ENCODE results near the gene TBC1D16.

Gene TBC1D16

DNA sequence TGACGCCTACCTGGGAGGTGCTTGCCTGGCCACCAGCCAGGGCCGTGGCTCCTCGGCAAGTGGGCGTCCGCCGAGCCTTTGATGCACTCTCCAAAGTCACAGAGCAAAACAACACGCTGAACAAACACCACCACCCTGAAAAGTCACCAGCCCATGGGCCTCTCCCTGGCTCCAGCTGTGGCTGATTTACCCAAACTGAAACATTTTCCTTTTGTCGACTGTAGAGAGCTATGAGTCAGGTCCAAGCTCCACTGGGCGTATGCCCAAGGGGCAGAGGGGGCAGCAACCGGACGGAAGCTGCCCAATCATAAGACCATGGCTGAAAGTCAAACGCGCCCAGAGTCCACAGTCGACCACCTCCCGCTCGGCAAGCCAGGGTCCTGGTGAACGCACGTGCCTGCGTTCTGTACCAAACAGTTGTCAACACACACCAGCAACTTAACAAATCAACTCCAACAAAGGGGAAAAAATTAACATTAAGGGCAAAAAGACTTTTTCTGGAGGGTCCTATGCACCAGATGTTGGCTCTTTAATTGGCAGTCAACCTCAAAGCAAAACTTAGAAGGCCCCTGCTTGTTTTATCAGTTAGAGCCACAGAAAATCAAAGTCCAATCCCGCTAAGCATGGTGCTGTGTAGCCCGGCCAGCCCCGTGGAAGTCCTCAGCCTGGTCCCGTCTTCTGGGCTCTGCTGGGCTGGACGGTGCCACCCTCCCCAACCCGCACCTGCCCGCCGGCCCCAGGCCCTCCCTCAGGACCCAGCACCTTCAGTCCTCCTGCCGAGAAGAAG, 47.3 kb downstream of the TBC1D16 start:
- no peaks in the 10 kb centered on the region for H3K9me2 ChIP-seq (replicated peaks; ENCODE audit: low read depth, low read length)
- no peak overlapping the region for H3K9ac ChIP-seq (ENCODE audit: low read depth, low read length, poor library complexity, severe bottlenecking)
- H3K36me3 ChIP-seq (ENCODE audit: insufficient read depth, low read length), result no peaks in the 10 kb centered on the region
- H3K9me3 ChIP-seq (ENCODE audit: insufficient read depth, low read depth, low read length), result no peaks in the 10 kb centered on the region
- H3K79me2 ChIP-seq (ENCODE audit: insufficient read depth, low read length), result no peaks in the 10 kb centered on the region; the same call in 1 of the 2 replicates
- peaks cover 21% of the 10 kb centered on the region for H3K4me1 ChIP-seq (ENCODE audit: insufficient read depth, low read length, poor library complexity, severe bottlenecking)
- no peaks in the 10 kb centered on the region for H4K20me1 ChIP-seq (ENCODE audit: insufficient read depth, low read length, poor library complexity, severe bottlenecking)
- TF ChIP-seq EZH2phosphoT487 (IDR thresholded peaks at IDR 0.05; ENCODE audit: borderline replicate concordance), result no peak
- TF ChIP-seq, protein P1, sequence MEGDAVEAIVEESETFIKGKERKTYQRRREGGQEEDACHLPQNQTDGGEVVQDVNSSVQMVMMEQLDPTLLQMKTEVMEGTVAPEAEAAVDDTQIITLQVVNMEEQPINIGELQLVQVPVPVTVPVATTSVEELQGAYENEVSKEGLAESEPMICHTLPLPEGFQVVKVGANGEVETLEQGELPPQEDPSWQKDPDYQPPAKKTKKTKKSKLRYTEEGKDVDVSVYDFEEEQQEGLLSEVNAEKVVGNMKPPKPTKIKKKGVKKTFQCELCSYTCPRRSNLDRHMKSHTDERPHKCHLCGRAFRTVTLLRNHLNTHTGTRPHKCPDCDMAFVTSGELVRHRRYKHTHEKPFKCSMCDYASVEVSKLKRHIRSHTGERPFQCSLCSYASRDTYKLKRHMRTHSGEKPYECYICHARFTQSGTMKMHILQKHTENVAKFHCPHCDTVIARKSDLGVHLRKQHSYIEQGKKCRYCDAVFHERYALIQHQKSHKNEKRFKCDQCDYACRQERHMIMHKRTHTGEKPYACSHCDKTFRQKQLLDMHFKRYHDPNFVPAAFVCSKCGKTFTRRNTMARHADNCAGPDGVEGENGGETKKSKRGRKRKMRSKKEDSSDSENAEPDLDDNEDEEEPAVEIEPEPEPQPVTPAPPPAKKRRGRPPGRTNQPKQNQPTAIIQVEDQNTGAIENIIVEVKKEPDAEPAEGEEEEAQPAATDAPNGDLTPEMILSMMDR (conservative IDR thresholded peaks at IDR 0.05; ENCODE audit: low read length), result no peak
- H3K4me3 ChIP-seq (ENCODE audit: low read length, poor library complexity, severe bottlenecking), result no peak overlapping the region
- H3K27me3 ChIP-seq (ENCODE audit: insufficient read depth, low read length, poor library complexity, severe bottlenecking), result no peaks in the 10 kb centered on the region
- H3K4me2 ChIP-seq (ENCODE audit: low read depth, low read length, poor library complexity, severe bottlenecking), result no peak overlapping the region
- no peak overlapping the region for H2AFZ ChIP-seq (ENCODE audit: low read length)
- H3F3A ChIP-seq (ENCODE audit: low read depth), result no peaks in the 10 kb centered on the region

DNA sequence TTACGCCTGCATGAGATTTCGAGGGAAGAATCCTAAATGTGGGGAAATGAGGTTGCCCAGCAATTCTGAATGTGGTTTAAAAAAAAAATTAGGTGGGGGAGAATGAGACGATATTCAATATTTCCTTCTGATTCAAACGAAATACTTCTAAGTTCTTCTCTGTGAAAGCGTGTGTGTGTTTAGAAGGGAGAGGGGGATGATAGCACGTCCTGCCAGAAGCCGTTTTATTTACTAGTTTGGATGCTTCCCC, 47.8 kb downstream of the TBC1D16 start:
- Histone ChIP-seq H3K9me3 (ENCODE audit: insufficient read depth, low read depth, low read length) (no peaks in the 10 kb centered on the region), H3K9me2 (replicated peaks; ENCODE audit: low read depth, low read length) (no peaks in the 10 kb centered on the region), H2AFZ (ENCODE audit: low read length) (no peak overlapping the region), H3K36me3 (ENCODE audit: insufficient read depth, low read length) (no peaks in the 10 kb centered on the region), H3K9ac (ENCODE audit: low read depth, low read length, poor library complexity, severe bottlenecking) (no peak overlapping the region), H3K4me2 (ENCODE audit: low read depth, low read length, poor library complexity, severe bottlenecking) (no peak overlapping the region), H4K20me1 (ENCODE audit: insufficient read depth, low read length, poor library complexity, severe bottlenecking) (no peaks in the 10 kb centered on the region), H3K79me2 (ENCODE audit: insufficient read depth, low read length) (no peaks in the 10 kb centered on the region; the same call in 1 of the 2 replicates), H3K4me3 (ENCODE audit: low read length, poor library complexity, severe bottlenecking) (no peak overlapping the region), H3K27me3 (ENCODE audit: insufficient read depth, low read length, poor library complexity, severe bottlenecking) (no peaks in the 10 kb centered on the region), H3K4me1 (ENCODE audit: insufficient read depth, low read length, poor library complexity, severe bottlenecking) (peaks cover 16% of the 10 kb centered on the region), H3F3A (ENCODE audit: low read depth) (no peaks in the 10 kb centered on the region)
- TF ChIP-seq, protein P1 (conservative IDR thresholded peaks at IDR 0.05; ENCODE audit: low read length), result no peak
- TF ChIP-seq EZH2phosphoT487 (IDR thresholded peaks at IDR 0.05; ENCODE audit: borderline replicate concordance), result no peak

DNA sequence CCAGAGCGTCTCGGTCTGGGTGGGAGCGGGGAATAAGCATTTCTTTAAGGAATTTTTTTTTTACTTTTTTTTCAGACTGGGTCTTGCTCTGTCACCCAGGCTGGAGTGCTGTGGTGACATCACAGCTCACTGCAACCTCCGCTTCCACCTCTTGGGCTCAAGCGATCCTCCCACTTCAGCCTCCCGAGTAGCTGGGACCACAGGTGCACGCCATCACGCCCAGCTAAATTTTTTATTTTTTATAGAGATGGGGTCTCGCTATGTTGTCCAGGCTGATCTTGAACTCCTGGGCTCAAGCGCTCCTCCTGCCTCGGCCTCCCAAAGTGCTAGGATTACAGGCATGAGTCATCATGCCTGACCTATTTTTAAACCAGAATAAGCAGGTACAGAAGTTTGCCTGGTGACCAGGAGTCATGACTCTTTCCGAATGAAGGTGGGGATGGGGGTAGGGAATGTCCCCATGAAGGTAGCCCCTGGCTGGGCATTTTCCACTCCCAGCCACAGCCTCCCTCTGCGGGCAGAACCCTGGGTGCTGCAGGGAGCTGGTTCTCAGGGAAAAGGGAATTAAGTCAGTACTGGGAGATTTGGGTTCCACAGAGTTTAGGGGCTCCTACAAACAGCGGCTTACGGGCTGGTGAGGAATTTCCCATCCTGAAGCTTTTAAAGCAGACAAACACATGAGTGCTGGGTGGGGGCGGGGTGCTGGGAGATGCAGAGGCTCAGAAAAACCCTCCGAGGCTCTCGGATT, 48.3 kb downstream of the TBC1D16 start:
- Histone ChIP-seq H2AFZ (ENCODE audit: low read length) (no peak overlapping the region), H3K9me3 (ENCODE audit: insufficient read depth, low read depth, low read length) (no peaks in the 10 kb centered on the region), H3K4me2 (ENCODE audit: low read depth, low read length, poor library complexity, severe bottlenecking) (no peak overlapping the region), H3K27me3 (ENCODE audit: insufficient read depth, low read length, poor library complexity, severe bottlenecking) (no peaks in the 10 kb centered on the region), H3K9me2 (replicated peaks; ENCODE audit: low read depth, low read length) (no peaks in the 10 kb centered on the region), H3K36me3 (ENCODE audit: insufficient read depth, low read length) (no peaks in the 10 kb centered on the region), H3K4me1 (ENCODE audit: insufficient read depth, low read length, poor library complexity, severe bottlenecking) (peaks cover 11% of the 10 kb centered on the region), H3K79me2 (ENCODE audit: insufficient read depth, low read length) (no peaks in the 10 kb centered on the region; the same call in 1 of the 2 replicates), H3K4me3 (ENCODE audit: low read length, poor library complexity, severe bottlenecking) (no peak overlapping the region), H3K9ac (ENCODE audit: low read depth, low read length, poor library complexity, severe bottlenecking) (no peak overlapping the region), H4K20me1 (ENCODE audit: insufficient read depth, low read length, poor library complexity, severe bottlenecking) (no peaks in the 10 kb centered on the region), H3F3A (ENCODE audit: low read depth) (no peaks in the 10 kb centered on the region)
- TF ChIP-seq EZH2phosphoT487 (IDR thresholded peaks at IDR 0.05; ENCODE audit: borderline replicate concordance), result no peak
- TF ChIP-seq, protein P1 (conservative IDR thresholded peaks at IDR 0.05; ENCODE audit: low read length), result no peak

Data from Loucy (cell line).